GM18507 (cell line): Measurements from ENCODE around the gene CABP7.

Source experiments
- DNase-seq: peaks from one replicate; pipeline ENCODE4 v3.0.0; 2011; ENCODE audit warnings: low read depth; ENCODE audit not compliant: insufficient read length; ENCODE audit errors: extremely low spot score
- FAIRE-seq: peaks from 2 replicates; lab custom pipeline; 2011; peaks lifted over from hg19 to GRCh38; lab: Jason Lieb, UNC

The CABP7 gene

DNA sequence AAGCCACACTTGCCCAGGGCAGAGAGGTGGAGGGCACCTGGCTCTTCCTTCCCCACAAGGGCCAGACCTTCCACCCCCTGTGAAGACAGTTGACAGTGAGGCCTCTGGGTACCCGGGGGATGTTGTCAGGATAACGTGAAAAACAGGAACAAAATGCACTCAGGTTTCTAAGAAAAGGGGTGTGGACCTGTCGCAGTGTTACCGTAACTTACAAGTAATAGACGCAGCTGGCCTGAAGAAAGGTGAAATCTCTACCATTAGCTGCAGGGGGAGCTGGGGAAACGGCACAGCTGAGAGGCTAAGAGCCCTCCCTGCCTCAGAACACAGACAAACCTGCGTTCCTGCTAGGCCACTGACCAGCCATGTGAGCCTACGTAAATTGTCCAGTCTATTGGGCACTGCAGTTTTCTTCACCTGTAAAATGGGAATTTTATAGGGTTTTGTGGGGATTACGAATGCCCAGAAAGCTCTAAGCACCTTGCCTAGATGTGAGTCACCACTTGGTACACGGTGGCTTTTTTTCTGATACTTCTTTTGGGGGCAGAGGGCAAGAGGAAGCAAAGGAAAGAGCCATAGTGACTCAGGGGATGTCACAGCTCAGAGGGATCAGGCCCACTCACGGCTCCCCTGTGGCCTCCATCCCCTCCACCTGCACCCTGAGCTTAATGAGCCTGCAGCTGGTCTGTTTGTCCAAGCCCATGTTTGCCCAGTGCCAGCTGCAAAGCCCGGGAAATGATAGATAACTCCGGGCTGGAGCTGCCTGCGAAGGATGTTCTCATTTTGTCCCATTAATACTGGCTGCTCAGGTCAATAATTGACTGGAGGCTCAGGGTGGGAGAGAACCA is 18.4 kb upstream of the CABP7 start:
- FAIRE-seq (no peak), DNase-seq (no peak)

DNA sequence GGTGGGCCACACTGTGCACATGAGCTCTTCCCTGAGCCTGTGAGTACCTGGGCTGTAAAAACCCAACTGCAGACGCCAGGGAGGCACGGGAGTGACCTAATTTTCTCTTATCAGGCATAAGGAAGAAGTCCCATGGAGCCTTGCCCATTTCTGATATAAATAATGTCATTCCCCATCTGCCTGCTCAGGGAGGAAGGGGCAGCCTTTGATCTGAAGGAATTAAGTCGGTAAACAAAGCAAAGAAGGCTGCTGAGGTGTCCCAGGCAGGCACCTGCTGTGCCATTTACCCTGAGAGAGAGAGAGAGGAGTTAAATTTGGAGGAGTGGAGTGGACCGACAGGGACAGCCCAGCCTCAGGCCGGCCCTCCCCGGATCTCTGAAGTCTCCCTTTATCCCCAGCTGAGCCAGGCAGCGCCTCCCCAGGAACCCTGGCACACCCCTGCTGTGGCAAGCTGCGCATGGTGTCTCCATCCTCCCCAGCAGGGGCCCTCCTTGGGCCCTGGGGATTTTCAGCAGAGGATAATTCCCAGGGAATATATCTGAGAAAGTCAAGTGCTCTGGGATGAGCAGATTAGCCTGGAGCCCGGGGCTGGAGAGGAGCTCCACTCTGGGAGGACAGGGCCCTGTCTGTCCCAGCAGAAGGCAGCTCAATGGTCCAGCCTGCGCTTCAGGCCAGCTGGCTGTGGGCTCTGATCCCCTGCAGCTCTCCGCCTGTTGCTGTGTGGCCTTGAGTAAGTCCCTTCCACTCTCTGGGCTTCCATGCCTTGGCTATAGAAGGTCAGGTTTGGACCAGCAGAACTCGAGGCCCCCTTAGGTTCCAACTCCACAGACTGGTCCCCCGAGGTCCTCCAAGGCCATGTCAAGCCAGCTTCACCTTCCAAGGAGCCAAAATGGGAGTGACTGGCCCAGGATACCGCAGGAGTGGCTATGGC is 17.5 kb upstream of the CABP7 start:
- DNase-seq (no peak), FAIRE-seq (no peak)

DNA sequence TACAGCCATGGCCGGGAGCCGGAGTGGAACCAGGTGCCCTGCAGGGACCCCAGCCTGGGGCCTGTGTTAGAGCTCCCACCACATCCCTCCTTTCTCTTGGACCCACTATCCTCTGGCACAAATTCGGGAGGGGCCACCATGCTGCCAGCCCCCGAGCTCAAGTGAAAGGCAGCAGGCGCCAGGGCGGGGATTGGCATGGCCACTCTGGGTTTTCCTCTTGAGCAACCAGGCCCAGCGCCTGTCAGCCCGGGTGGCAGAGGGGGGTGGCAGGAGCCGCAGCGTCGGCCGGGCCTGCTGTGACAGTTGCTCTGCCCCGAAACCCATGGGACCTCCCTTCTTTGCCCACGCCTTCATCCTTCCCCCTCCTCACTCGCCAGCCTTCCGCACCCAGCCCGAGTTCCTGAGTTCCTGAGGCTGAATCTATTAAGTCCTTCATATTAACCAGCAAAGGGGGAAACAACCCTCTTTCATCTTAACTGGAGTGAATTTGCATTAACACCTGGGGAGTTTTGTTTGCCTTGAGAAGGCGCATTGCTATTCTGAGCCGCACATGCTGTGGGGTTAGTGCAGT is 16.8 kb upstream of the CABP7 start:
- DNase-seq (no peak), FAIRE-seq (no peak)

DNA sequence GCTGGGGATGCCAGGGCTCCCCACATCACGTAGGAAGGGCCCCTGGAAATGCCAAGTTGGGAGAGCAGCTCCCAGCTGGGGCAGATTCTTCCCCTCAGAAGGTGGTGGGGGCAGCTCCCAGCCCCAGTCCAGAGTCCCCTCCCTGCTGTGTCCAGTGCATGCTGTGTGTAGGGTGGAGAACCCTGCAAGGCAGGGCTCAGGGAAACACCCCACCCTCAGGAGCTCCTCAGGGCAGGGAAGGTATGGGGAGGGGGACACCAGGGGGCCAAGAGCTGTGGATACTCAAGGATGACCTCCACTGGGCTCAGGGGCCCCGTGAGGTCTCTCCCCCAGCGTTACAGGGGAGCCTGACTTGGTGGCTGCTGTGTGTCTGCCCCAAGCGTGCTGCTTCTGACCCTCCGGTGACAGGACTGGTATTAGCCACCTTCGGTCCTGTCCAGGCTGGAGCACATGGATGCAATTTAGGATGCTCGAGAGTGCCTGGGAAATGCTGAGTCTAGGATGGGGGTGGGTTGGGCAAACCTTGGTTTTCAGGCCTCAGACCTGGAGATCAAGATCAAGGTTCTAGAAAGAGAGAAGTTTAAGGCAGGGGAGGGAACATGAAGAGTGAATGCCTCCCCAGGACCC is 16.1 kb upstream of the CABP7 start:
- no peak for DNase-seq
- no peak for FAIRE-seq

DNA sequence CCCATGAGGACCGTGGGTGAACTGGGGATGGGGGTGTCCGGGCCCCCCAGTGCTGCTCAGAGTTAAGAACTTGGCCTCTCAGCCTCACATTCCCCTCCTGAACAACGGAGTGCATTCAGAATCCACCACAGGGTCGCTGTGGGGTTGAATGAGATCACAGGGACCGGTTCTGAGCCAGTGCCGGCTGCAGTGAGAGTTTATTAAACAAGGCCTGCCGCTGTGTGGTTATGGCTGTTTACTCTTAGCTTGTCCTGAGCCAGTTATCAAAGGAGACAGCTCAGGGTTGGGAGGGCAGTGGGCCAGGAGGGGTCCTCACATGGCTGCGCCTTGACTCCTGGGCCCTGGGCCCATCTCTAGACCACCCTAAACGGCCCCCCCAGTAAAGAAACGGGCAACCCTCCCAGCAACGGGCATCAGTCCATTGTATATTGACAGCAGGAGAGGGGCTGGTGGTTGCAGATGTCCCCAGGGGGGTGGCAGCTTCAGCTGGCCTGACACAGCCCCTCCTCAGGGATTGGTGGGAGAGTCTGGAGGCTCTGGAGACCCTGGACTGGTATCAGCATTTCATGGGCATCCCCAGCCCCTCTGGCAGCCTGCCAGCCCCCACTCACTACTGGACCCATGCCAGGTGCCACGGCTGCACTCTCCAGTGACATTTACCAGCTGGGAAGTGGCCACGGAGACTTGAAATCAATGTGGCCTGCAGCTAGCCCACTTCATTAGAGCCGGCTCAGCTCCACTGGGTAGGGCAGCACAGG is 15.1 kb upstream of the CABP7 start:
- FAIRE-seq, result no peak
- no peak for DNase-seq

DNA sequence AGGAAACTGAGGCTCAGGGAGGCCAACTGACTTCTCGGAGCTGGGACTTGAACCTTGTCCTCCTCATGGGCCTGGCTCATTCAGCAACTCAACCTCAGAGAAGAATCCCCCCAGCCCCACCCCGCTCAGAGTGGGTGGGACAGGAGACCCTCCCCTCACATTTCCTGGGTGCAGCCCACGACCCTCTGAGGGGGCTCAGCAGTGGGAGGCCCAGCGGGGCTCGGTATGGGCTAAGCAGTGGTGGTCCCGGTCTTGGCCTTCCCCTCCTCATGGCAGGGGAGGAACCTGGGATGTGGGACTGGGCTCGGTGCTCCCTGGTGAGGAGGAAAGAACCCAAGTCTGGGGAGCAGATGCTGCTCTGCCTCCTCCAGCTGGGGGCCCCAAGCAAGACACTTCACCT is 14.2 kb upstream of the CABP7 start:
- DNase-seq, result no peak
- no peak for FAIRE-seq

DNA sequence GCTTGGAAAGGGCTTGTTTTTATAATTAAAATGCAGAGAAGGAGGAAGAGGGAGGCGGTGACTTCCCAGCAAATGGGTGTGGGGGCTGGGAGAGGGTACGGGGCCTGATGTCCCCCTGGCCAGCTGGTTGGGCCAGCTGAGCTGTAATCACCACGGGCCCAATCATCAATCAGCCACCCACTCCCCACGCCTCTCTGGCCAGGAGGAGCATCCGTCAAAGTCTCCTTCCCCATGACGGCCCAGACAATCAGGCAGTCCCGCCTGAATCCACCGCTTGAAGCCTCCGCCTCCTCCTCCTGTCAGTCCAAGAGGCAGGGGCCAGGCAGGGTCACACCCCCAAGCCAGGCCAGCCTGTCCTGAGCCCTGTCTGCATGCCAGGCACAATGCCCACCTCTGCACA is 13.3 kb upstream of the CABP7 start:
- no peak for FAIRE-seq
- no peak for DNase-seq

DNA sequence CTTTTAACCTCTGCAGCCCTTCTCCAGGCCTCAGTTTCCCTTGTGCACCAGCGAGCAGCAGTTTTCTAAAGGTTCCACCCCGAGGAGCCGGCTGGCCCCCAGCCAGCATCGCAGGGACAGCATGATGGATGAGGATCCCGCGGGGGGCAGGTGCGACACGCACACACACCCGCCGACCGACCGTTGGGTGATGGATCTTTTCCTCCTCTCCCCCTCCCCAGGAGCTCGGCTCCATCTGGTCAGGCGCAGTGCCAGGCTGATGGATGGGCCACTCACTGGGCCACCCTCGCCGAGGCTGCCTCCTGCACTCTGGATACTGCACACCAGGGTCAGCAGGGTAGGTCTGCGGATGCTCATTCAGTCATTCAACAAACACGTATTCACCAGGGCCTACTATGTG is 12.8 kb upstream of the CABP7 start:
- no peak for FAIRE-seq
- DNase-seq, result no peak

DNA sequence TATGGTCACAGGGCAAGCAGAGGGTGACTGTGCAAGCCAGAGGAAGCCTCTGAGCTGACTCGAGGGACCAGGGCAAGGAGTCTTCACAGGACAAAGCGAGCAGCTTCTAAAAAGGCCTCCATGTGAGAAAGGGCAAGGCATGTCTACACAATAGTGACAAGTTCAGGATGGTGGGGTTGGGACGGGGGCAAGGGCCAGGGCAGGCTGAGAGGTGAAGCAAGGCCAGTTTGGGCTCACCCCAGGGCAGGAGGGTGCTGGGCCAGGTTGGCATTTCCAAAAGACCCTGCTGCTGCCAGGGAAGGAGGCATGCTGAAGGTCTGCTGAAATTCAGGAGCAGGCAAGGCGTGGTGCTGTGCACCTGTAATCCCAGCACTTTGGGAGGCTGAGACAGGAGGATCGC is 12.3 kb upstream of the CABP7 start:
- FAIRE-seq, result no peak
- DNase-seq, result no peak

DNA sequence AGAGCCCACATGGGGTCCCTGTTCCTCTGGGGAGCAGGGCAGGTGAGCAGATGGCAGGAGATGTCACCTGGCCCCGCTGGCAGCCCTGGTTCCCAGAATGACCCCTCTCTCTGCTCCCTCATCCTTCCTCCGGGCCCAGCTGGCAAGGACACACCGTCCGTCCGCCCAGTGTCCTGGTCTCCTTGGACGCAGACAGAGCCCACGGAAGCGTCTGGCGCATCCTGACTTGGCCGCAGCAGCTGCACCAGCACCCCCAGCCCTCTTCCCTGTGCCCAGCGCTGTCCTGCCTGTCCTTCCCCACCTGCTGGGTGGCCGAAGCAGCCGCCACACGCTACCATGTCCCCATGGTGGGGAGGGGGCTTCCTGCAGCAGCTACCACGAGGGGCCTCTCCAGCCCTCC is 9.6 kb upstream of the CABP7 start:
- FAIRE-seq, result no peak
- no peak for DNase-seq

DNA sequence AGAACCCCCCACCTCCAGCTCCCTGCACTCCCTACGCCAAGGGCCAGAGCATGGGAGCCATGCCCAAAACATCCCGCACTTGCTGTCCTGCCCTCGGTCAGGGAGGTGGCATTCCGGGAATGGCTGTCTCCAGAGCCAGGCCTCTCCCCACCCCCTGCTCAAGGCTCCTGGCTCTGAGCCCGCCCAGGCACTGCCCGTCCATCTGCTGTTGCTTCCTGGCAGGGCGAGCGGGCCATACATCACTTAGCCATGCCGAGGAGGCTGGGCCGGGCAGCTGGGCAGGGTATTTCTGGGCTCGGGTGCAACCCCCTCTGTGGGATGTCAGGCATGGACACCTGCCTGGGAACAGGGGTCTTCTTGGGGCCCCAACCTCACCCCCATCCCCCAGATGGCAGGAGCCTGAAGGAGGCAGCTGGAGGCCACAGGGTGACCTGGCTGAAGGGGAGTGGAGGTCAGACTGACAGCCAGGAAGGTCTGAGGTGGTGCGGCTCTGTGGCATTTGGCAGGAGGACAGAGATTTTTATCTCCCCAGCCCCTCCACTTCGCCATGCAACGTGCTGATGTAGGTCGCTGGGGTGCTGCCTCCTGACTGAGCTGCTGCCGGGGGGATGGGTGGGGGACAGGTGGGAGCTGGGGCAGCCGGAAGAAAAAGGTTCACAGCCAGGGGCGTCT is 8.7 kb upstream of the CABP7 start:
- DNase-seq (no peak), FAIRE-seq (no peak)

DNA sequence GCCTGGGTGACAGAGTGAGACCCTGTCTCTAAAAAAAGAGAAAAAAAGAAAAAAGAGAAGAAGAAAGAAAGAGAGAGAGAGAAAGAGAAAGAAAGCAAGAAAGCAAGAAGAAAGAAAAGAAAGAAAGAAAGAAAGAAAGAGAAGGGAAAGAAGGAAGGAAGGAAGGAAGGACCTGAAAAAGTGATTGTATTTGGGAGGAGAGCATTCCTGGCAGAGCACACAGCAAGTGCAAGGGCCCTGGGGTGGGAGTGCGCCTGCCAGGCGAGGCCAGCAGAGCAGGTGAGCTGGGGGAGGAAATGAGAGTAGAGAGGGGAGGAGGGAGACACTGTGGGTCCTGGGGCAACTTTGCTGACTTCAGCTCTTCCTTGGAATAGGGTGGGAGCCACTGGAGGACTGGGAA is 7.7 kb upstream of the CABP7 start:
- no peak for DNase-seq
- no peak for FAIRE-seq

DNA sequence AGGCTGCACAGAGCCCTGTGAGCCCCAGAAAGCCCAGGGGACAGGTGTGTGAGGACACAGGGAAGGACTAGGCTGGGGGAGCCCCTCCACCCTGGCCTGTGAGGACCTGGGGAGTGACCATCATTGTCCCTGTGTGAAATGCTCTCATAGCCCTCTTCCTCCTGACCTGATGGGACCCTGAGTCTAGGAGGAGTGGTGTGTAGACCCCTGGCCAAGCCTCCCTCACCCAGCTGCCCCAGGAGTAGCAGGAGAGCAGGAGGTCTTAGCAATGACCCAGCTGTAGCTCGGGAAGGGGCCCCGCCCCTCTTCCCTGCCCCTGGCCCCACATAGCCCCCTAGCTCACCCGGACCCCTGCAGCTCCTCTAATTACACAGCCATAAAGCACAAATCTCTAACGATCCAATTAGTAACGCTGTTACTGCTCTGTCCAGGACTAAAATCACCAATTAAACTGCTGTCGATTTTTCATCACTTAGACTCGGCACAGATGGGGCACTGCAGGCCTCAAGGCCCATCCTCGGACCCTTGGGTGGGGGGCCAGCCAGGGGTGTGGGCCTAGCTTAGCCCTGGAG is 6.6 kb upstream of the CABP7 start:
- DNase-seq (no peak), FAIRE-seq (no peak)

DNA sequence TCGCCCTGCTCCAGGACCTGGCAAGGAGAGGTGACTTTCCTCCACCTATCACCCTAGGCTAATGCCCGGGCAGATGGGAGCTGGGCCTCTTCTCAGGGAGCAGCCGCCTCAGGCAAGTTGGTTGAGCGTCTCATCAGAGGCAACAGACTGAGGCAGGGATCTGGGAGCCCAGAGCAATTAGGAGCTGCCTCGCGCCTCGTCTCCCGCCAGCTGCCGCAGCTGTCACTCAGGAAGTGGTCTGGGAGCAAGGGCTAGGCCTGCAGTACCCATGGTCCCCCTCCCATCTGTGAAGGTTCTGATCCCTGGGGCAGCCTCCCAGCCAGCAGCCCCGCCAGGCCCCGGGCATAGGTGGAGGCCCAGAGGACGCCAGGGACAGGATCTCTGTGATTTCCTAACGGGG is 4.6 kb upstream of the CABP7 start:
- FAIRE-seq (no peak), DNase-seq (no peak)

DNA sequence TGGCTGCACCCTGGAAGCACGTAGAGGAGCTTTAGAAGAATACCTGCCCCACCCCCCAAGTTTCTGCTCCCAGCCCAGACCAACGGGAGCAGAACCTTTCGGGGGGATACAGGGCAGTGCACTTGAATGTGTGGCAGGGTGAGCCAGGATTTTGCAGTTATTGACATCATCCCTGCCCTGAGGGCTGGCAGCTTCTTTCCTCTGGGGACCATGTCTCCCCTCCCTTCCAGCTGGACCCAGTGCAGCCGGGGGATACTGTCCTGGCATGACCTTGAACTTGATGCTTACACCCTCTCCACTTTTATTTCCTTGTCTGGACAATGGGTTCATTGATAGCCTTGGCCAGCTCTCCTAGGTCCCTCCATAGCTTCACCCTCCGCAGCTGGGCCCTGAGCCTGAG is 4.1 kb upstream of the CABP7 start:
- FAIRE-seq, result no peak
- no peak for DNase-seq

DNA sequence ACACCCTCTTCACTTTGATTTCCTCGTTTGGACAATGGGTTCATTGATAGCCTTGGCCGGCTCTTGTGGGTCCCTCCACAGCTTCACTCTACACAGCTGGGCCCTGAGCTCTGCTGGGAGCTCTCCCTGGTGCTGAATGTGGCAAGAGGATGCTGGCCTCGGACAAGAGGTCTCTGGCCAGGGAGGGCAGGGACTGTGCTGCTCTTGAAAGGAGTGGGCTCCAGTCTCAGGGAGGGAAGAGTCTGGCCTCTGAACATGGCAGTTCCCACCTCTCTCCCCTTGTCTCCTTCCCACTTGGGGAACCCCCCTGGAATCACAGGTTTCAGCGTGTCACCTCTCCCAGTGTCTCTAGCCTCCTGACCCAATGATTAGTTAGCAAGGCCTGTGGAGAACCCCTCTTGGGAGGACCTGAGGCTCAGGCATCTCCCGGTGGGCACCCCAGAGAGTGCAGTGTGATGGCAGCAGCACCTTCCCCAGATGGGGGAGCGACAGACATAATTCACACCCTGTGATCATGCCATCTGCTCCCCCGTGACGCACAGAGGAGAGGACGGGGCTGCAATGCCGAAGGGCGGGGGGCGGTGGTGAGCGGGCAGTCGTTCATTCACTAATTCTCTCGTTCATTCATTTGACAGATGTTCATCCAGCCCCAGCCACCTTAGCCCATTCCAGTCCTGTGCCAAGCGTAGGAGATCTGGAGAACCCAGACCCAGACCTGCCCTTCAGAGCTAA is 2.8 kb upstream of the CABP7 start:
- DNase-seq (peak; percentile 23), FAIRE-seq (no peak)

DNA sequence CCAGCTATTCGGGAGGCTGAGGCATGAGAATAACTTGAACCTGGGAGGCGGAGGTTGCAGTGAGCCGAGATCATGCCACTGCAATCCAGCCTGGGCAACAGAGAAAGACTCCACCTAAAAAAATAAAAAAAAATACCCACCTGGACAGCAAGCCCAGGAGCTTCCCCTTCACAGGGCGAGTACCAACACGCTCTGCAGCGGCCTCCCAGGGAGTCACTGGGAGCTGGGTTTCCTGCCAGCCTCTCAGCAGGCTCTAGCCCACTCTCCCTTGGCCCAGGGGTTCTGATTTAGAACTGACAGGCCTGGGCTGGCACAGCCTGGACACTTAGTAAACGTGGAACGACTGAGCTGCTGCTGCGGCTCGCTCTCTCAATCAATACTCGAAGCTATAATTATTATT is 2.0 kb upstream of the CABP7 start:
- DNase-seq (no peak), FAIRE-seq (no peak)
